ENCODE results near the gene TH. TPM values are rescaled to one million over a fixed set of nuclear protein-coding genes. Genes with fewer than 3 reads are reported as not detected.

TH gene
- total RNA-seq, 1 donor from 2014 or later: 0.23 TPM

GRCh38 chr11:2187280-2187707, 15.7 kb upstream of the TH start:
- DNase-seq (ENCODE audit: low read depth): no peak
- H3K4me3 ChIP-seq (ENCODE audit: low read depth, low read length): no peak overlapping the region
- TF ChIP-seq CTCF (conservative IDR thresholded peaks at IDR 0.05; ENCODE audit: low read depth, low read length): no peak

GRCh38 chr11:2186669-2187279, 15.2 kb upstream of the TH start:
- H3K4me3 ChIP-seq (ENCODE audit: low read depth, low read length): no peak overlapping the region
- DNase-seq (ENCODE audit: low read depth): no peak
- peak; percentile 51 for TF ChIP-seq CTCF (conservative IDR thresholded peaks at IDR 0.05; ENCODE audit: low read depth, low read length)

GRCh38 chr11:2185324-2186085, 13.9 kb upstream of the TH start:
- no peak for DNase-seq (ENCODE audit: low read depth)
- H3K4me3 ChIP-seq (ENCODE audit: low read depth, low read length): no peak overlapping the region
- no peak for TF ChIP-seq CTCF (conservative IDR thresholded peaks at IDR 0.05; ENCODE audit: low read depth, low read length)

- TF ChIP-seq CTCF (conservative IDR thresholded peaks at IDR 0.05; ENCODE audit: low read depth, low read length): no peak
- H3K4me3 ChIP-seq (ENCODE audit: low read depth, low read length): no peak overlapping the region
- DNase-seq (ENCODE audit: low read depth): no peak
Observed at GRCh38 chr11:2182692-2183474, 11.3 kb upstream of the TH start.

GRCh38 chr11:2182075-2182474, 10.5 kb upstream of the TH start:
- H3K4me3 ChIP-seq (ENCODE audit: low read depth, low read length): no peak overlapping the region
- no peak for TF ChIP-seq CTCF (conservative IDR thresholded peaks at IDR 0.05; ENCODE audit: low read depth, low read length)
- no peak for DNase-seq (ENCODE audit: low read depth)

GRCh38 chr11:2180789-2181370, 9.3 kb upstream of the TH start:
- H3K4me3 ChIP-seq (ENCODE audit: low read depth, low read length): no peak overlapping the region
- no peak for TF ChIP-seq CTCF (conservative IDR thresholded peaks at IDR 0.05; ENCODE audit: low read depth, low read length)
- DNase-seq (ENCODE audit: low read depth): no peak
